Body of pancreas (tissue), 4 donors: ENCODE measurements around the gene RPS27L.

Source experiments
- CTCF ChIP-seq, 7 experiments: fragments of 450-650 bp in 4 of 7; fragments of 200-600 bp in 3 of 7; sonication (generic) in 3 of 7; IDR thresholded peaks; one replicate each; pipeline ENCODE4 v1.5.1; 2016 to 2019; ENCODE audit warnings: antibody characterized with exemption in 7 of 7
- POLR2A ChIP-seq, 3 donors: fragments of 450-650 bp; IDR thresholded peaks; one replicate each; pipeline ENCODE4 v1.6.1; 2016; ENCODE audit warnings: antibody characterized with exemption in 3 of 3, mild to moderate bottlenecking in 2 of 3

- TF ChIP-seq CTCF (IDR thresholded peaks at IDR 0.05) (no peak), POLR2A (IDR thresholded peaks at IDR 0.05) (no peak)
Measured at GRCh38 chr15:63145426-63145825, 11.9 kb downstream of the RPS27L start.
